Thoracic aorta (tissue), 2 donors: ENCODE results near the gene NDUFA9. TPM values are rescaled to one million over a fixed set of nuclear protein-coding genes. Genes with fewer than 3 reads are reported as not detected.

Experiments used
- ATAC-seq: fragments of 150-250 bp; one replicate; pipeline ENCODE4 v1.8.0; 2017; ENCODE audit warnings: low read depth; ENCODE audit not compliant: insufficient number of reproducible peaks, low FRiP score
- DNase-seq: peaks from one replicate; pipeline ENCODE4 v3.0.0-alpha.2; 2020; ENCODE audit warnings: low spot score
- H3K27ac ChIP-seq, 2 donors: fragments of 200-600 bp; sonication (generic); 1 replicate in 1 of 2; 2 replicates in 1 of 2; pipeline ENCODE4 v1.5.1; 2016; ENCODE audit warnings: mild to moderate bottlenecking in 2 of 2, moderate library complexity in 2 of 2
- H3K27me3 ChIP-seq: fragments of 200-600 bp; sonication (generic); replicated peaks from 2 replicates; pipeline ENCODE4 v1.6.0; 2016; ENCODE audit warnings: mild to moderate bottlenecking; ENCODE audit not compliant: insufficient read depth
- H3K36me3 ChIP-seq: fragments of 200-600 bp; sonication (generic); one replicate; pipeline ENCODE4 v1.5.1; 2016
- H3K4me1 ChIP-seq, 2 donors: fragments of 200-600 bp; sonication (generic); 1 replicate in 1 of 2; 2 replicates in 1 of 2; pipeline versions ENCODE4 v1.5.1 to v1.6.0; 2016; ENCODE audit warnings: low read depth in 2 of 2, mild to moderate bottlenecking in 1 of 2; ENCODE audit not compliant: control insufficient read depth in 1 of 2
- H3K4me3 ChIP-seq: fragments of 200-600 bp; sonication (generic); 2 replicates; pipeline ENCODE4 v1.5.1; 2016; ENCODE audit warnings: mild to moderate bottlenecking
- H3K9me3 ChIP-seq: fragments of 200-600 bp; sonication (generic); 2 replicates; pipeline ENCODE4 v1.5.1; 2016
- CTCF ChIP-seq: fragments of 200-600 bp; sonication (generic); IDR thresholded peaks from one replicate; pipeline ENCODE4 v1.5.1; 2019; ENCODE audit warnings: antibody characterized with exemption
- total RNA-seq, 2 donors: library from RNA; depleted of rRNA; stranded (reverse); fragments of >200 nt; gene quantifications; one replicate each; pipeline versions ENCODE4 v1.1.0 to v1.2.3, GENCODE V29; 2016

NDUFA9 gene
- total RNA-seq, 2 donors from 2014 or later: 41.2 to 54.9 TPM

- TF ChIP-seq CTCF: no peak
- no peaks in the 10 kb centered on the region for H3K9me3 ChIP-seq
- DNase-seq (no peak), ATAC-seq (no peak)
- no peaks in the 10 kb centered on the region for H3K36me3 ChIP-seq
- no peak overlapping the region for H3K27ac ChIP-seq
- H3K4me3 ChIP-seq: no peak overlapping the region
- H3K27me3 ChIP-seq: no peaks in the 10 kb centered on the region
- H3K4me1 ChIP-seq: no peaks in the 10 kb centered on the region
These were observed 20.5 kb upstream of the NDUFA9 start for GRCh38 chr12:4628406-4628805.

- DNase-seq: no peak
- Histone ChIP-seq H3K36me3 (no peaks in the 10 kb centered on the region), H3K4me1 (no peaks in the 10 kb centered on the region), H3K27me3 (no peaks in the 10 kb centered on the region), H3K4me3 (no peak overlapping the region), H3K27ac (no peak overlapping the region), H3K9me3 (no peaks in the 10 kb centered on the region)
- no peak for TF ChIP-seq CTCF
- ATAC-seq: no peak
These were observed 18.7 kb upstream of the NDUFA9 start for GRCh38 chr12:4630262-4630661.

GRCh38 chr12:4643747-4644146 is 5.2 kb upstream of the NDUFA9 start:
- Histone ChIP-seq H3K9me3 (no peaks in the 10 kb centered on the region), H3K4me3 (no peak overlapping the region), H3K27ac (no peak overlapping the region), H3K4me1 (peaks cover 0 to 8% of the 10 kb centered on the region in 2 donors), H3K36me3 (no peaks in the 10 kb centered on the region), H3K27me3 (no peaks in the 10 kb centered on the region)
- ATAC-seq: no peak
- no peak for TF ChIP-seq CTCF
- no peak for DNase-seq

- no peak for ATAC-seq
These were observed 3.9 kb upstream of the NDUFA9 start for GRCh38 chr12:4645023-4645422.

DNA sequence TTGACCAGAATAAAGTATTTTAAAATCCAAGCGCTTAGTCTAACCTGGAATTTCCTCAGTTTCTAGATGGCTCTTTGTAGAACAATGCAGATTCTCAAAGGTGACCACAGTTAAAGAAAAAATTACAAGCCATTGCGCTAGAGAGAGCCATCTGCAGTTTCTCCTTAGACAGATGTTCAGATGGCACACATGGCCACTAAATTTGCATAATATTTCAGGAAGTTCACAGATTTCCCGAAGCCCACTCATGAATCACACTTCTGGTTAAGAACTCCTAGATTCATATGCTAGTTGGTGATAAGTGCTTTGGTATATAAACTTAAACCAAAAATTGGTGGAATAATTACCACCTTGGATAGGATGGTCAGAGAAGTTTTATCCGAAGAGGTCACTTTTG is 812 bp upstream of the NDUFA9 start:
- DNase-seq (no peak), ATAC-seq (no peak)
- Histone ChIP-seq H3K36me3 (no peaks in the 10 kb centered on the region), H3K9me3 (no peaks in the 10 kb centered on the region), H3K4me3 (peak overlapping the region; percentile 89), H3K4me1 (peaks cover 14 to 24% of the 10 kb centered on the region in 2 donors), H3K27me3 (no peaks in the 10 kb centered on the region), H3K27ac (peak overlapping the region; percentile 83 to 87)
- no peak for TF ChIP-seq CTCF

More at GRCh38 chr12:4645023-4645422, 3.9 kb upstream of the NDUFA9 start:
- no peak for DNase-seq
- H3K27me3 ChIP-seq: no peaks in the 10 kb centered on the region
- H3K4me3 ChIP-seq: no peak overlapping the region
- H3K4me1 ChIP-seq: peaks cover 5 to 14% of the 10 kb centered on the region in 2 donors
- TF ChIP-seq CTCF: no peak
- no peak overlapping the region for H3K27ac ChIP-seq
- H3K36me3 ChIP-seq: no peaks in the 10 kb centered on the region
- no peaks in the 10 kb centered on the region for H3K9me3 ChIP-seq
